IPS-NIHi11 (cell line): ENCODE measurements around the gene HHAT.

Source experiments
- DNase-seq: peaks from one replicate; pipeline ENCODE4 v3.0.0; 2012; ENCODE audit warnings: mixed read lengths, low spot score

The HHAT gene

DNA sequence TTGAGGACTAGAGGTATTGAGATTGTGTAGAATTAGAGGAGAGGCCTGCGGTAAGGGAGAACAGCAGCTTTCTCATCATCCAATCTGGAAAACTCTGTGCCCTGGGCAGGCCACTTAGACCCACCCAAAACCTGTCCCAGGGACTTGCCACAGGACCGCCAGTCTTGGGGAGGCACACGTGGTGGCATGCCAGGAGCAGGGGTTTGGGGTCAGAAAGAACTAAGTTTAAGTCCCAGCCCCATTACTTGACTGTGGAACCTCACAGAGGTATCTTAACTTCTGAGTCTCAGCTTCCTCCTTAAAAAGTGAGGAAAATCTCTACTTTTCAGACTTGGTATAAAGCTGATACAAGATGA lies 356.6 kb downstream of the HHAT start:
- no peak for DNase-seq

DNA sequence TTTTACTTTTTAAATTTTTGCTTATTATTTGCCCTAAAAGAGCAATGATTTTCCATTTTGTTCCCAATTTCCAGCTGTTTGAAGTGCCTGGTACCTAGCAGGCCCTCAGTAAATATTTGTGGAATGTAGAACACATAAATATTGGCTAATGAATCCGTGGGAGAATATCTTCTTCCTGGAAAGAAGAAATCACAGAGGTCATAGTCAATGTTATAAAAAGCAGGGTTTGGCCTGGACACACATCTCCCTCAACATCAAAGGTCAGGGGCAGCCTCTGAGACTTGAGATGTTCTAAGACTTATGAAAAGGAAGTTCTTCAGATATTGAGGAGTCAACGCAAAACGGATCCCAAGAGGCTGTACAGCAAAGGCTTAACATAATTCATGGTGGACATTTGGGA lies 358.1 kb downstream of the HHAT start:
- no peak for DNase-seq

DNA sequence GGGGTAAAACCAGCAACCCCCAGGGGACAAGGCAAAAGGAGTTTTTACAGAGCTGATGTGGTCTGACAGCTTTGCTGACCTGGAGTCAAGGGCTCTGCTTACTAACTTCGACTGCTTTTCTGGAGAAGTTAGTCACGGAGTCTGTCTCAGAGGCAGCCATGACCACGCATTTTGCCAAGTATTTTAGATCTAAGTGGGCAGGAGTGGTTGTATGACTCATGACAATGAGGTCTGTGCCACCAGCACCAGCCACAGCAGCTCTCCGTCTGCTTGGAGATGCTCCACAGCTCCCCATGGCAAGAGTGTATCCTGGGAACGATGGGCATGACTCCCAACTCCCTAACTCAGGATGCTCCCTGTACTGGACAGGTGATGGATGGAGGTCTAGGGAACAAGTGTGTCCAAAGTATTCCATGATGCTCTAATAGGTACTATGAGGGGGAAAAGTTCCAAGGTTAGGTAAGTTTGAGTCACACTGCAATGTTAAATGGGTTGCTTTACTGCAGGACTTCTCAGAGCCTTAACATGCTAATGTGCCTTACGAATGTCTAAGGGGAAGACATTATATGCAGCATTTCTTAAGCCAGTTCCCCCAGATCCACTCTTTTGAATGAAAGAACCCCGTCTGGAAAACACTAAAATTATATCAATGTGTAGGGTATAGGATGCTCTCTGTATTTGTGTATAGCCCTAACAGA lies 359.0 kb downstream of the HHAT start:
- no peak for DNase-seq

DNA sequence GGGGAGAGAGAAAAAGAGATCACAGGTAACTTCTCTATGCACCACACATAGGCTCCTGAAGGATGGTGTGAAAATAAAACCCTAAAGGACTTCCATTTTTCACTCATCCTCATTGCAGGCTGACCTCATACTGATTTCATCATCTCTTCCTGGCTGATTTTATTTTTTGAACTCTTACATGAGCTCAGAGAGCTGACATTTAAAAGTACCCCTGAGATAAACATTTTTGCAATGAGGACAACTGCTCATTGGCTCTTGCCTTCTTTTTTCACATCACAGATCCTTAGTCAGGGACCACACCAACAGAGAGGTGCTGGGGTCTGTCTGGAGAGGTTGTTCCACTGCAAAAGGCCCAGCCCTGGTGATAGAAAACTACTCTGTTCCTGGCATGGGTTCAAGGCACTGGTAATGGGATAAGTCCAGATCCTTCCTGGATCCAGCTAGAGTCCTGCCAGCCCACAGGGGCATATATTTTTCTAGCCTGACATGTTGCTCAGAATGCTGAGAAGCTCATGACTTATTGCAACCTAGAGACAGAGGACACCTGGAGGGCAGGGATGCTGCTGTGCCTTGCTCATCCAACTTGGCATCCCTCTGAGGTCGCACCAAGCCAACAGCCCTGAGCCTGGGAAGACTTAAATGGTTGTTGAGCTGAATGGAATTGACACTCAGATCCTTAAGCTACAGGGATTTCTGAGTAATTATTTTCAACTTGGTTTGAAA lies 360.0 kb downstream of the HHAT start:
- DNase-seq = no peak

DNA sequence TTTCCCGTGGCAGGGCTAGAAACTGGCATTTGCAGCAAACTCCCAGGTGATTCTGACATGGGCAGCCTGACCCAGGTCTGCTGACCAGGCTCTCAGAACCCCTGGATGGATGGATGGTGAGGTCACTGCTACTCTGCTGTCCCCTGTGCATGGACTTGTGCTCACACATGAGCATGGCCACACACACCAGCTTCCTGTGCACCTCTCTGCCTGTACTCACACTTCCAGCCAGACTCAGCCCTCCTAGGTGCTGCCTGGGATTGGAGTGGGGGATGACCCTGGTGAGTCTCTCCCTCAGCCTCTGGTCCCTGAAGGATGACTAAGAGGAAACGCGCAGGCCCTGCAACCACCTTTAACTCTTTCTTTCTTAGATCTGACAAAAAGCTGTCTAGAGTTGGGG lies 361.1 kb downstream of the HHAT start:
- DNase-seq = no peak

DNA sequence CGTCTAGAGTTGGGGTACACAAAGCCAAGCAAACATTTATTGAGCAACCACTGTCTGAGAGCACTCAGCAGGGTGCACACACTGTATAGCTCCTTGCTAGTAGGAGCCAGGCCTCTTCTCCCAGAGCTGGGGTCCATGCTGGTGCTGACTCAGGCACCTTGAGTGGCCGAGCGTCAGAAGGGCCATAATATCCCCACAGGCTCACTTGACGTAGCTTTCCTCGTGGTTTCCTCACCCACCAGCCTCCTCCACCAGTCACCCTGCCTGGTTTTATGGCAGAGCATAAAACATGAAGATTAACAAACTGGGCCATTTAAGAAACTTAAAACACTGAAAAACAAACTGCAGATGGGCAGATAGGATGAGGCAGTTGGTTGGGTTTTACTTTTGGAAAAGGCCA lies 361.5 kb downstream of the HHAT start:
- DNase-seq = no peak

DNA sequence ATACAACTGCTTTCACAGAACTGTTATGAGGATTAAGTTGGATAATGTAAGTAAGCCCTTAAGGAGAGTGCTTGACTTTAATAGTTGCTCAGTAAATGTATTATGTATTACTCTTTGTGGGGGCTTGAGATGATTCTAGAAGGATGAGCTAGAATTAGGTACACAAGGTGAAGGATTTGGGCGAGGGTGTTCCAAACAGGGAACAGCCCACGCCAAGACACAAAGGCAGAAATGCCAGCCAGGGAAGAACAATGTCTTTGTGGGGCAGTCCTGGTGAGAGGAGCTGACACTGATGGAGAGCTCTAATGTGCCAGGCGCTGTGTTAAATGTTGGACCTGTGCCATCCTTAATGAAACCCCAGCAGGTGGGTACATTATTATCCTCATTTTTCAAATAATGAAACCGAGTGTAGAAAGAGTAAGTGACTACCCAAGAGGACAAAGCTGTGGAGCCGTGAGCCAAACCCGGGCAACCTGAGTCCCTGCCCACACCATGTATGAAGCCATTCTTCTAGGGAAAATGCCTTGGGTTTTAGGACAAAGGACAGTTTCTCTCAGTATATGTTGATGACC lies 362.4 kb downstream of the HHAT start:
- DNase-seq = no peak

DNA sequence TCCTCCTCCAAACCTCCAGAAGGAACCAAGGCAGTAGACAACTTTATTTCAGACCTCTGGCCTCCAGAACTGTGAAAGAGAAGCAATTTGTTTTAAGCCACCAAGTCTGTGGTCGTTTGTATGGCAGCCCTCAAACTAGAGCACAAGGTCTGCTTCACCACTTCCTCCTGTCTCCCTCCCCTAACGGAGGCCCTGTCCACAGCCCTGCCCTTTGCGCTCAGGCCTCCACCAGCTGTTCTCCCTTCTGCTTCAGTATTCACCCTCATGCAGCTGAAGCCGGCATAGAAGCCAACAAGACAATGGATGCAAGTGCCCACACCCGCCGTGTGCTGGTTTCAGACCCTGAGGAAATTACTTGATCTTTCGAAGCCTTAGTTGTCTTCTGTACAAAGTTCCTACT lies 364.1 kb downstream of the HHAT start:
- no peak for DNase-seq

DNA sequence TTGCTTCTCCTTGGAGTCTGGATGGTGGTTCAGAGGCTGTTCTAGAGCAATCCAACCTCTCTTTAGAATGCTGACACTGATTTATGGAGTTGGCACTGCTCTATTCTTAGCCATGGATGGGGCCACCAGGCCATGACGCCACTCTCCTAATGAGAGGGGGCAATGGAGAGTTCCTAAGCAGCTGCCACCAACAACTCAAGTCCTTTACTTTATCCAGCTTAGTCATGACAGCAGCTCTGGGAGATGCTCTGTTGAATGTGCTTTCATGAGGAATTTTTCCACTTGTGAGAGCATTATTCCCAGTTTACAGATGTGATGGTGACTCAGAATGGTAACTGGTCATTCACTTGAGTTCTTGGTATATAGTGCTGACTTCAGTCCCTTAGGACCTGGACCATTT lies 366.3 kb downstream of the HHAT start:
- DNase-seq = no peak

DNA sequence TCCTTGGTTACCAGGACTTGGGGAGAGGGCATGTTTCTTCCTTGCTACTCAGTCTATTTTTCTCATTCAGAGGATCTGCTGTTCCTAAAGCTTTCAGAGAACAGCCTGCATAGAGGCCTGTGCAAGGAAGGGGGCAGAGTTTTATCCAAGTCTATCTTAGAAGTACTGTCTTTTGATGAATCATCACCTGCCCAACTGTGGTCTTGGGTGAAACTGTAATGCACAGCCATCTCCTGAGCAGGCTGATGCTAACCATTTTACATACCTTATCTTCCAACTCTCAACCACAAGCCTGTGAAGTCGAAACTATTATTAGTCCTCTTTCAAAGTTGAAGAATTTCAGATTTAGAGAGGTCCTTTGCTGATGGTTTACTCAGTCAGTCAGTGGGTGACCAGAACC lies 368.0 kb downstream of the HHAT start:
- DNase-seq = no peak

DNA sequence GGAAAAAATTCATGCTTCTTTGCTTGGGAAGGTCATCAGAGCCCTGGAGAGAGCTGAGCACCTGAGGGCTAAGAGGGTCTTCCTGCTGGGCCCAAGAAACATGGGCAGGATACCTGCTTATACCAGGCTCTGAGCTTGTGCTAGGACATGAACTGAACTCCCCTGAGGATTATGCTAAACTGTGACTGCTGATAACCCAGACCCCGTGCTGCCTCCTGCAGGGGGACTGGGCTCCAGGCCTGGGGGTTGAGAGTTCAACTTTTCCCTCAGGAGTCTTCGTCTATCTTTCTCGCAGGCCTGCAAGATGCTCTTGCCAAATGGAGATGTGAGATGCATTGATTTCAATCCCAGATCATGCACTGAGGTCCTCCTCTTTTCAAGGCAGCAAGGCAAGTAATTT lies 368.5 kb downstream of the HHAT start:
- peak; percentile 51 for DNase-seq

DNA sequence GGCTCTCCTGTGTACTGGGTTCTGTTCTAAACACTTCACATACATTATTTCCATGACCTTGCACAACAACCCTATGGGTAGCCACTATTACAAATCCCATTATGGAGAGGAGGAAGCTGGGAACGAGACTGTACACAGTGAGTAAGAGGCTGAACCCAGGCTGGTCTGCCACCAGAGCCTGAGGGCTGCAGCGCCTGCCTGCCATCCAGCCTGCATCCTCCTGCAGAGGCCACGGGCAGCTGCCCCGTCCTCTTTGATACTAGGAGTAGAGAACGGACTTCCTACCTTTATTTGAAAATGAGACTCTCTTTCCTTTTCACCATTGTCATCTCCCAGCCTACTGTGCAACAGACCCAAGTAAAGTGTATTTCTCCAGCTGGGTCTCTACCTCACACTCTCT lies 370.0 kb downstream of the HHAT start:
- no peak for DNase-seq

DNA sequence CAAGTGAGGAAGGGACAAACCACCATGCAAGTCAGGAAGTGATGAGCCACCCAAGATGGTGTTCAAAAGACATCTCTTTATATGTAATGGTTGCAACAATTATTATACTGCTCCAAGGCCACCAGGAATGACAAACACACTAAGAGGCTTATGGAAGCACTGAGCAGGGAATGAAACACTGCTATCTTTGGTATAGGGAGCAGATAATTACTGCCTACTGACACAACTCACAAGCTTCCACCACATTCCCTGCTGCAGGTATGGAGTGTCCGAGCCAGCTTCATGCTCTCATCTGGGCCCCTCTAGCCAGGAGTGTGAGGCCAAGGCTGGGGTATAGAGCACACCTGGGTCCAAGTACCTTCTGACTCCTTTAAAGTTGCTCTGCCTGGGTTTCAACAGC lies 371.4 kb downstream of the HHAT start:
- no peak for DNase-seq

DNA sequence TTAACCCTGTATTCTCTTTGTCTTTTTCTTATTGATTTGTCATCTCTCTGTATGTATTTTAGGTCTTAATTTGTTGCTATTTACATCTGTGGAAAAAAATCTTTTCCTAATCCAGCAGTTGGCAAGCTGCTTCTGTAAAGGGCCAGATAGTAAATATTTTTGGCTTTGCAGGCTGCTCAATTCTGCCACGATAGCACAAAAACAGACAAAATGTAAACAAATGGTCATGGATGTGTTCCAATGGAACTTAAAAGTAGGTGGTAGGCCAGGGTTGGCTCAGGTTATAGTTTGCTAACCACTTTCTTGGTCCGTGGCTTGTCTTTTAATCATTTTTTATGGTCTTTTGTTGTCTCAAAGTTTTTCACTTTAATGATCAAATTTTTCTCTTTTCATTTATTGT lies 371.8 kb downstream of the HHAT start:
- DNase-seq = no peak

DNA sequence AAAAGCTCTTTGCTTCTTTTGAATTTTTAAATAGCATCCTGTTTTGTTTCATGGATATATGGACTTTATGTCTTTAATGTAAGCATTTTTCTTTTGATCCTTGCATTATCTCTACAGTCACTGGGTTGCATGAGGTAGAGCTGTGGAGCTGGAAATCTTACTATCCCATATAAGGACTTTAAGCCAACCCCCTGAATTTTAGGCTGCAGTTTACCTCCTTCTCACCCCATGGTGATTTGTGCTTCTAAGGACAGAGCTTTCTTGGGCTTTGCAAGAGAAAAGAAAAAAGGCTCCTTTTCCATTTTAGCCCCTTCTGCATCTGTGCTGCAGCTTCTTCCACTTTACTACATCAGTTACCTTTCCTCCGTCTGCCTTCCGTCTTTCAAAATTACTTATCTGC lies 373.8 kb downstream of the HHAT start:
- DNase-seq = no peak

DNA sequence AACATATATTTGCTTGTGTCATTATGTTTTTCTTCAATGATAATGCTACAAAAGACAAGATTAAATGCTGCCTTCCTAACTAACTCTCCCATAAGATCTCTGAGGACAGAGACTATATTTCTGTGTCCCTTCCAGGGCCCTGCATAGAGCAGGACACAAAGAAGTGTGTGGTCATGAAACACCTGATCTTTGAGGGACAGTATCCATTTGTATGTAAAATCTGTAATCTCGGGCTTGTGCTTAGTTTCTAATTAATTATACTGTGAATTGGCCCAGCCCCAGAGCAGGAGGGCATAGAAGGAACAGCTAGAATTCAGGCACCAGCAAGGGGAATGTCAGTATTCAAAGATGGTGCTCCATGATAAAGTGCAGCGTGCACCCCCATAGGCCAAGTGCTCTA lies 374.9 kb downstream of the HHAT start:
- DNase-seq = no peak

DNA sequence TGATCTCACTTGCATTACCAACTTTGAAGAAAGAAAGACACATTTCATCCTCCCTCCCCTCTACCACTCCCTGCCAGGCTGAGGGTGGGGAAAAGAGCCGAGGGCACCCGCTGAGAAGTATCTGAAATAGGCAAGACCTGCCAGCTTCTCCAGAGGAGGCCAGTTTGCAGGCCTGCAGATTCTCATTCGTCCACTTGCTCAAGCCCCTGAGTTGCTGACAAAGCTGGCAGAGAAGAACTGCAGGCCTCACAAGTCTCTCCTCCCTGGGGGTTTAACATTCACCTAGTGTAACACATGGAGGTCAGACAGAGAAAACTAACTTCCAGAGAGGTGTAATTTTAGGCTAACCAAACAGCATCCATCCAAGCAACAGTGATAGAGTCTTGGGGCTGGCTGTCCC lies 376.4 kb downstream of the HHAT start:
- no peak for DNase-seq

DNA sequence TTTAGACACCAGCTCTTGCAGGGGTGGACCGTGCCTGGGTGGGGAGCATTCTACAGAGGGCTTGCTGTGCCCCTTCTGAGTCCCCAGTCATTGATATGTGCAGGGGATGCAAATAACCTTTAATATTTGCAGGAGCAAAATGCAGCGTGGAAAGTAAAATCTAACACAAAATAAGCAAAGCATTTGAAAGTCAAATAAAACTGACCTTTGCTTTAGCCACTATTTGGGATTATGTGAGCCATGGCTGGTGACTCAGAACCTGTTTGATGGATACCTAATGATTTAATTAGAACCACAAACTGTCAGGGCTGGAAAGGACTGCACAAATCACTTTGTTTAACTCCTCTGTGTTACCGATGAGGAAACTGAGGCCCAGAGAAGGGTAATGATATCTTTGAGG lies 377.5 kb downstream of the HHAT start:
- DNase-seq = no peak

DNA sequence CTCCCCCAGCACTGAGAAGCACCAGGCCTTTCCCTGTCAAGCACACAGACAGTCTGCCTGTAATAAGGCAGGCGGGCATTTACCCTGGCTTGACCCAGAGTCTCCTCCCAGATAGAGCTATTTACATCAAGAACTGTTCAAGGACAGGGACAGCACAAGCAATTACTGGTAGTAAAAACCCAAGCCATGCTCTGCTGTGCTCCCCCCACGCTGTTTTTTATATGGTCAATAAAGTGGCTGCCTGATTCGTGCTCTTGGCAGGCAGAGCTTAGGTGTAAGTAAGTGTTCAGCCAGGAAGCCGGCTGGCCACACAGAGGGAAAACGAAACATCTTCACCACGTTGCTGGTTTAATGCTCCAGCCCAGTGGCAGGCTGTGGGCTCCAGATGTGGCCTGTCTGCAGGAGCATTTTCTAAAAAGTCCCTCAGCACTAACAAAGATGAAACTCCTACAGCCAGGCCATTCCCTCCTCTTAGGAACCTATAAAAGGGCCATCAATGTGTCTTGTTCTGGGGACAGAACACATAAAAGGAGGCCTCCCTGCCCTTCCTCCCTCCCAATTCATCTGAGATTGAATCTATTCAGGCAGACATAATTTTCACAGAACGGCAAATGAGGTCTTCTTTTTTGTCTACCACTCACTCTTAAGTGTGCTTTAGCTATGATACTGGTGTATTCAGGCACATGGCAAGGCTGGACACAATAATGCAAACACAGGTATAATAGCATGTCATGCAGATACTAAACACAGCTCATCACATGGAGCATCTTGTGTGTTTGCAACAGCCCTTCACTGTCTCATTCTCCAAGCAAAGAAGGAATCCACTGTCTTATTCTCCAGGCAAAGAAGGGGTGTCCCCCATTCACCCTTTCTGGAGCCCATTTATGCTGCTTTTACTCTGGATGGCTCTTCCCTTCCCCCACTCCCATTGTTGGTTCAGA lies 378.9 kb downstream of the HHAT start:
- no peak for DNase-seq

DNA sequence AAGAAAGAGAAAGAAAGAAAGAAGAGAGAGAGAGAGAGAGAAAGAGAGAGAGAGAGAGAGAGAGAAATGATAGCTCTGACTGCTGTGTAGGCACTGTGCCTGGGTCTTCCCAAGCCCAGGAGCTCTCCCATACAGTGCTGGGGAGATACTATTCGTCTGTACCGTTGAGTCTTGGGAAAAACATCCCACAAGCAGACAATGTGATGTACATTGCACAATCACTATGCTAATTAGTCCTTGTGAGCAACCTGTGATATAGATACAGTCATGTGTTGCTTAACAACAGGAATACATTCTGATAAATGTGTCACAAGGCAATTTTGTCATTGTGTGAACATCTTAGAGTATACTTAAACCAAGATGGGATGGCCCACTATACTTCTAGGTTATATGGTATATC lies 381.0 kb downstream of the HHAT start:
- DNase-seq = no peak

DNA sequence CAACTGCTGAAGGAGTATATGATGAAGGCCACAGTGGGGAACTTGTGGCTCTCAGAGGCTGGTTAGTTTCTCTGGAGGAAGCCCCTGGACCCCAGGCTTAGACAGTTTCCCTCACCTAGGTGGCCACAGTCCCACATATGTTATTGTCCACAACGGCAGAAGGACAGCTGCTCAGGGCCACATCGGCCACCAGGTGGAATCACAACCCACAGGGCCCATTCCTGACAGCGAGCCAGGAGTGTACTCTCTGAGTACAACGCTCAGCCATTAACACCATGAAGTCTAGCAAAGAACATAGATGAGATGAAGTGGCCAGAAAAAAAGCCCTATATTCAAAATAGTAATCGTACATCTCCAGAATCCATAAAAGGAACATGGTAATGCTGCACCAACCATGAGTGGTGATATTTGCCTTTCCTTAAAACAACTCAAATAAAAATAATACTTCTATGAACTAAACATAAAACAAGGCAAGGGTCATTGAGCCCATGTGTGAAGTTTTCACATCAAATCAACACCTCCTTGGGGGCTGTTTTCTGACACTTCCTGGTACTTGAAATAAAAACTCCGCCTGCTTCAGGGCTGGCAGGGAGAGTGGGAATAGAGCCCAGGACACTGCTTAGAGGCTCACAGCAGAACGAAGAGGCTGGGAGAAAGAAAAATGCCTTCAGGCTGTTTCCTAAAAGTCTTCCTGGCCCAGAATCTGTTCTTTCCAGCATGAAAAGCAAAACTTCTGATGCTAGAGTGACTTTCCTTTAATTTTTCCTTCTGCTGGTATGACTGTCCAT lies 383.3 kb downstream of the HHAT start:
- no peak for DNase-seq

DNA sequence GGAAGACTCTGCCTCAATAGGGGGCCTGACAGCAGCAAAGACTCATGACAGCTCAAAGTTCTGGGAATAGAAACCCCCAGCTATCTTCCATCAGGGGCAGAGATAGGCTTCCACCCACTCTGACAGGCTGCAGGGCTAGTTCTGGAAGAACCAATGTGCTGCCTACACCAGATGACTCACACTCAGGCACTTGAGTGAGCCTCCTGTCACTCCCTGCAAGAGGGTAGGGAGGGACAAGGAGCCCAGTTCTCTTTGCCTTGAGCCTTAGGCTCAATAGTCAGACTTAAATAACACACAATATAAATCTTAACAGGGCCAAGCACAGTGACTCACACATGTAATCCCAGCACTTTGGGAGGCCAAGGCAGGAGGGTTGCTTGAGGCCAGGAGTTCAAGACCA lies 386.4 kb downstream of the HHAT start:
- DNase-seq = no peak
